Inflammatory macrophage treated with lipopolysaccharide for 1 hour (primary cell): ENCODE data around the gene CD320.
"Not testable (repeated sequence)": the region's sequence is repeated elsewhere in the genome, so short reads cannot be mapped to it uniquely, and the experiment has no call there.

Source experiments
- DNase-seq, 2 donors: peaks; one replicate each; pipeline ENCODE4 v3.0.0-alpha.2; 2020 to 2022

CD320 gene

GRCh38 chr19:8306235-8307054 lies 1.7 kb downstream of the CD320 start:
- no peak for DNase-seq

GRCh38 chr19:8305798-8306197 lies 2.4 kb downstream of the CD320 start:
- DNase-seq = no peak

- DNase-seq = no peak
Measured at GRCh38 chr19:8304841-8305621, 3.1 kb downstream of the CD320 start.

GRCh38 chr19:8302734-8303133 lies 5.4 kb downstream of the CD320 start:
- no peak for DNase-seq

GRCh38 chr19:8302357-8302691 lies 5.8 kb downstream of the CD320 start:
- peak in 1 of 2 donors; percentile 16 for DNase-seq

- DNase-seq = not testable (repeated sequence)
Measured at GRCh38 chr19:8291337-8291736, 16.8 kb downstream of the CD320 start.

- DNase-seq = not testable (repeated sequence)
Measured at GRCh38 chr19:8276508-8276907, 31.6 kb downstream of the CD320 start.

- DNase-seq = no peak
Measured at GRCh38 chr19:8269724-8270123, 38.4 kb downstream of the CD320 start.

- DNase-seq = no peak
Measured at GRCh38 chr19:8265872-8266271, 42.3 kb downstream of the CD320 start.

- not testable (repeated sequence) for DNase-seq
Measured at GRCh38 chr19:8264248-8264647, 43.9 kb downstream of the CD320 start.

- DNase-seq = no peak
Measured at GRCh38 chr19:8262431-8262830, 45.7 kb downstream of the CD320 start.

- DNase-seq = no peak
Measured at GRCh38 chr19:8261881-8262280, 46.3 kb downstream of the CD320 start.

- DNase-seq = no peak
Measured at GRCh38 chr19:8261347-8261746, 46.8 kb downstream of the CD320 start.

- no peak for DNase-seq
Measured at GRCh38 chr19:8259922-8260247, 48.3 kb downstream of the CD320 start.

- no peak for DNase-seq
Measured at GRCh38 chr19:8259142-8259921, 48.8 kb downstream of the CD320 start.

GRCh38 chr19:8257052-8257443 lies 51.1 kb downstream of the CD320 start:
- DNase-seq = no peak

- DNase-seq = no peak
Measured at GRCh38 chr19:8256276-8257051, 51.7 kb downstream of the CD320 start.

- no peak for DNase-seq
Measured at GRCh38 chr19:8255426-8256125, 52.6 kb downstream of the CD320 start.

GRCh38 chr19:8254286-8255001 lies 53.7 kb downstream of the CD320 start:
- no peak for DNase-seq

- DNase-seq = no peak
Measured at GRCh38 chr19:8253678-8254077, 54.5 kb downstream of the CD320 start.

GRCh38 chr19:8252922-8253589 lies 55.1 kb downstream of the CD320 start:
- peak; percentile 56 to 91 for DNase-seq
